Measurements from ENCODE around the gene DGUOK. TPM values are rescaled to one million over a fixed set of nuclear protein-coding genes. Genes with fewer than 3 reads are reported as not detected.
"Not testable (repeated sequence)": the region's sequence is repeated elsewhere in the genome, so short reads cannot be mapped to it uniquely, and the experiment has no call there.

DGUOK gene
- total and polyA plus RNA-seq, 2 experiments from 2014 or later: 68.4 to 287 TPM

DNA sequence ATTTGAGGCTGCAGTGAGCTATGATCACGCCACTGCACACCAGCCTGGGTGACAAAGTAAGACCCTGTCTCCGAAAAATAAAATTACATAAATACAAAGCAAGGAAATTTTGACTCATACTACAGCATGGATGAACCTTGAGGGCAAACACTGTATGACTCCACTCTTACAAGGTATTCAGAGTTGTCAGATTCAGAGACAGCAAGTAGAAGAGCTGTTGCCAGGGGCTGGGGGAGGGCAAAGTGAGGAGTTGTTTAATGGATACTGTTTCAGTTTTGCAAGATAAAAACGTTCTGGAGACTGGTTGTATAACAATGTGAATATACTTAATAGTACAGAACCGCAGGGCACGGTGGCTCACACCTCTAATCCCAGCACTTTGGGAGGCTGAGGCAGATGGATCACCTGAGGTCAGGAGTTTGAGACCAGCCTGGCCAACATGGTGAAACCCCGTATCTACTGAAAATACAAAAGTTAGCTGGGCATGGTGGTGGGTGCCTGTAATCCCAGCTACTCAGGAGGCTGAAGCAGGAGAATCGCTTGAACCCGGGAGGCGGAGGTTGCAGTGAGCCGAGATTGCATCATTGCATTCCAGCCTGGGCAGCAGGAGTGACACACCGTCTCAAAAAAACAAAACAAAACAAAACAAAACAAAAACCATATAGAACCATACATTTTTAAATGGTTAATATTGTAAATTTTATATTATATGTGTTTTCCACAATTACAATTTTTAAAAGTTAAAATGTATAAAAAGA, 38.9 kb upstream of the DGUOK start:
- not testable (repeated sequence) for H3K27ac ChIP-seq (ENCODE audit: low read depth); H3K27ac Mint-ChIP-seq; DNase-seq (ENCODE audit: low spot score); H3K9me3 Mint-ChIP-seq; H3K27me3 Mint-ChIP-seq (ENCODE audit: insufficient read depth, low read depth, poor library complexity); H3K4me3 ChIP-seq; H3K79me2 ChIP-seq (replicated peaks; ENCODE audit: insufficient read depth); H3K4me1 Mint-ChIP-seq; H3K4me3 Mint-ChIP-seq; H3K9me2 ChIP-seq (ENCODE audit: insufficient read depth); H3K36me3 ChIP-seq (ENCODE audit: insufficient read depth); H3K4me1 ChIP-seq (ENCODE audit: insufficient read depth); H3K27me3 ChIP-seq (ENCODE audit: insufficient read depth); H3K36me3 Mint-ChIP-seq (ENCODE audit: low read depth); H4K20me1 ChIP-seq (replicated peaks; ENCODE audit: insufficient read depth); H3F3A ChIP-seq (replicated peaks; ENCODE audit: low read depth); ATAC-seq
- Histone ChIP-seq H3K4me2 (0 out of 2 replicates have a peak overlapping the region, but pooled peaks have one; percentile 41), H2AFZ (peak overlapping the region; percentile 81)

DNA sequence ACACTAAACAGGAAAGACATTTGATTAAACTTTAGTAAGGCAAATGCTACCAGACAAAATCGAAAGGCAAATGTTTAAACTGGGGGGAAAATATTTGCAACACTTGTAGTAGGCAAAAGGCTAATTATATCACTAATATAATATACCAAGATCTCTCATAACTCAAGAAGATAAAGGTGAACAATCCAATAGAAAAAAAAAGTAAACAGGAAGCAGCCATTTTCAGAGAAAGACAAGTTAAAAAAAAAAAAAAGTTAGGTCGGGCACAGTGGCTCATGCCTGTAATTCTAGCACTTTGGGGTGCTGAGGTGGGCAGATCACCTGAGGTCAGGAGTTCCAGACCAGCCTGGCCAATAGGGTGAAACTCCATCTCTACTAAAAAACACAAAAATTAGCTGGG, 38.3 kb upstream of the DGUOK start:
- Histone ChIP-seq H3K79me2 (replicated peaks; ENCODE audit: insufficient read depth) (no peaks in the 10 kb centered on the region), H3K4me2 (no peak overlapping the region), H2AFZ (peak overlapping the region; percentile 16; the same call in 1 of the 2 replicates), H3K4me1 (ENCODE audit: insufficient read depth) (no peaks in the 10 kb centered on the region), H3K4me3 (no peak overlapping the region), H3K27me3 (ENCODE audit: insufficient read depth) (no peaks in the 10 kb centered on the region), H4K20me1 (replicated peaks; ENCODE audit: insufficient read depth) (no peaks in the 10 kb centered on the region), H3F3A (replicated peaks; ENCODE audit: low read depth) (no peaks in the 10 kb centered on the region), H3K36me3 (ENCODE audit: insufficient read depth) (no peaks in the 10 kb centered on the region), H3K27ac (ENCODE audit: low read depth) (no peak overlapping the region), H3K9me2 (ENCODE audit: insufficient read depth) (no peaks in the 10 kb centered on the region; the same call in 1 of the 2 replicates)
- H3K4me1 Mint-ChIP-seq: peaks cover 13% of the 10 kb centered on the region
- H3K27me3 Mint-ChIP-seq (ENCODE audit: insufficient read depth, low read depth, poor library complexity): peaks cover 1% of the 10 kb centered on the region
- ATAC-seq (no peak), DNase-seq (ENCODE audit: low spot score) (no peak)
- no peak overlapping the region for H3K27ac Mint-ChIP-seq
- no peaks in the 10 kb centered on the region for H3K36me3 Mint-ChIP-seq (ENCODE audit: low read depth)
- no peak overlapping the region for H3K4me3 Mint-ChIP-seq
- H3K9me3 Mint-ChIP-seq: no peaks in the 10 kb centered on the region
- no peak for TF ChIP-seq NANOG (IDR thresholded peaks at IDR 0.05; ENCODE audit: borderline replicate concordance)
- no peak for TF ChIP-seq POLR2AphosphoS5 (IDR thresholded peaks at IDR 0.05; ENCODE audit: low read depth)
- TF ChIP-seq ZNF114 (CRISPR knock-in tag; IDR thresholded peaks at IDR 0.05): no peak
- TF ChIP-seq JUNB (IDR thresholded peaks at IDR 0.05; ENCODE audit: unreplicated experiment): no peak
- TF ChIP-seq, protein P1, sequence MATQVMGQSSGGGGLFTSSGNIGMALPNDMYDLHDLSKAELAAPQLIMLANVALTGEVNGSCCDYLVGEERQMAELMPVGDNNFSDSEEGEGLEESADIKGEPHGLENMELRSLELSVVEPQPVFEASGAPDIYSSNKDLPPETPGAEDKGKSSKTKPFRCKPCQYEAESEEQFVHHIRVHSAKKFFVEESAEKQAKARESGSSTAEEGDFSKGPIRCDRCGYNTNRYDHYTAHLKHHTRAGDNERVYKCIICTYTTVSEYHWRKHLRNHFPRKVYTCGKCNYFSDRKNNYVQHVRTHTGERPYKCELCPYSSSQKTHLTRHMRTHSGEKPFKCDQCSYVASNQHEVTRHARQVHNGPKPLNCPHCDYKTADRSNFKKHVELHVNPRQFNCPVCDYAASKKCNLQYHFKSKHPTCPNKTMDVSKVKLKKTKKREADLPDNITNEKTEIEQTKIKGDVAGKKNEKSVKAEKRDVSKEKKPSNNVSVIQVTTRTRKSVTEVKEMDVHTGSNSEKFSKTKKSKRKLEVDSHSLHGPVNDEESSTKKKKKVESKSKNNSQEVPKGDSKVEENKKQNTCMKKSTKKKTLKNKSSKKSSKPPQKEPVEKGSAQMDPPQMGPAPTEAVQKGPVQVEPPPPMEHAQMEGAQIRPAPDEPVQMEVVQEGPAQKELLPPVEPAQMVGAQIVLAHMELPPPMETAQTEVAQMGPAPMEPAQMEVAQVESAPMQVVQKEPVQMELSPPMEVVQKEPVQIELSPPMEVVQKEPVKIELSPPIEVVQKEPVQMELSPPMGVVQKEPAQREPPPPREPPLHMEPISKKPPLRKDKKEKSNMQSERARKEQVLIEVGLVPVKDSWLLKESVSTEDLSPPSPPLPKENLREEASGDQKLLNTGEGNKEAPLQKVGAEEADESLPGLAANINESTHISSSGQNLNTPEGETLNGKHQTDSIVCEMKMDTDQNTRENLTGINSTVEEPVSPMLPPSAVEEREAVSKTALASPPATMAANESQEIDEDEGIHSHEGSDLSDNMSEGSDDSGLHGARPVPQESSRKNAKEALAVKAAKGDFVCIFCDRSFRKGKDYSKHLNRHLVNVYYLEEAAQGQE (IDR thresholded peaks at IDR 0.05; ENCODE audit: unreplicated experiment): no peak
- no peak for TF ChIP-seq EZH2phosphoT487 (IDR thresholded peaks at IDR 0.05; ENCODE audit: unreplicated experiment)
- no peak for TF ChIP-seq ZNF331 (CRISPR knock-in tag; IDR thresholded peaks at IDR 0.05; ENCODE audit: low read depth)
- TF ChIP-seq, protein P2, sequence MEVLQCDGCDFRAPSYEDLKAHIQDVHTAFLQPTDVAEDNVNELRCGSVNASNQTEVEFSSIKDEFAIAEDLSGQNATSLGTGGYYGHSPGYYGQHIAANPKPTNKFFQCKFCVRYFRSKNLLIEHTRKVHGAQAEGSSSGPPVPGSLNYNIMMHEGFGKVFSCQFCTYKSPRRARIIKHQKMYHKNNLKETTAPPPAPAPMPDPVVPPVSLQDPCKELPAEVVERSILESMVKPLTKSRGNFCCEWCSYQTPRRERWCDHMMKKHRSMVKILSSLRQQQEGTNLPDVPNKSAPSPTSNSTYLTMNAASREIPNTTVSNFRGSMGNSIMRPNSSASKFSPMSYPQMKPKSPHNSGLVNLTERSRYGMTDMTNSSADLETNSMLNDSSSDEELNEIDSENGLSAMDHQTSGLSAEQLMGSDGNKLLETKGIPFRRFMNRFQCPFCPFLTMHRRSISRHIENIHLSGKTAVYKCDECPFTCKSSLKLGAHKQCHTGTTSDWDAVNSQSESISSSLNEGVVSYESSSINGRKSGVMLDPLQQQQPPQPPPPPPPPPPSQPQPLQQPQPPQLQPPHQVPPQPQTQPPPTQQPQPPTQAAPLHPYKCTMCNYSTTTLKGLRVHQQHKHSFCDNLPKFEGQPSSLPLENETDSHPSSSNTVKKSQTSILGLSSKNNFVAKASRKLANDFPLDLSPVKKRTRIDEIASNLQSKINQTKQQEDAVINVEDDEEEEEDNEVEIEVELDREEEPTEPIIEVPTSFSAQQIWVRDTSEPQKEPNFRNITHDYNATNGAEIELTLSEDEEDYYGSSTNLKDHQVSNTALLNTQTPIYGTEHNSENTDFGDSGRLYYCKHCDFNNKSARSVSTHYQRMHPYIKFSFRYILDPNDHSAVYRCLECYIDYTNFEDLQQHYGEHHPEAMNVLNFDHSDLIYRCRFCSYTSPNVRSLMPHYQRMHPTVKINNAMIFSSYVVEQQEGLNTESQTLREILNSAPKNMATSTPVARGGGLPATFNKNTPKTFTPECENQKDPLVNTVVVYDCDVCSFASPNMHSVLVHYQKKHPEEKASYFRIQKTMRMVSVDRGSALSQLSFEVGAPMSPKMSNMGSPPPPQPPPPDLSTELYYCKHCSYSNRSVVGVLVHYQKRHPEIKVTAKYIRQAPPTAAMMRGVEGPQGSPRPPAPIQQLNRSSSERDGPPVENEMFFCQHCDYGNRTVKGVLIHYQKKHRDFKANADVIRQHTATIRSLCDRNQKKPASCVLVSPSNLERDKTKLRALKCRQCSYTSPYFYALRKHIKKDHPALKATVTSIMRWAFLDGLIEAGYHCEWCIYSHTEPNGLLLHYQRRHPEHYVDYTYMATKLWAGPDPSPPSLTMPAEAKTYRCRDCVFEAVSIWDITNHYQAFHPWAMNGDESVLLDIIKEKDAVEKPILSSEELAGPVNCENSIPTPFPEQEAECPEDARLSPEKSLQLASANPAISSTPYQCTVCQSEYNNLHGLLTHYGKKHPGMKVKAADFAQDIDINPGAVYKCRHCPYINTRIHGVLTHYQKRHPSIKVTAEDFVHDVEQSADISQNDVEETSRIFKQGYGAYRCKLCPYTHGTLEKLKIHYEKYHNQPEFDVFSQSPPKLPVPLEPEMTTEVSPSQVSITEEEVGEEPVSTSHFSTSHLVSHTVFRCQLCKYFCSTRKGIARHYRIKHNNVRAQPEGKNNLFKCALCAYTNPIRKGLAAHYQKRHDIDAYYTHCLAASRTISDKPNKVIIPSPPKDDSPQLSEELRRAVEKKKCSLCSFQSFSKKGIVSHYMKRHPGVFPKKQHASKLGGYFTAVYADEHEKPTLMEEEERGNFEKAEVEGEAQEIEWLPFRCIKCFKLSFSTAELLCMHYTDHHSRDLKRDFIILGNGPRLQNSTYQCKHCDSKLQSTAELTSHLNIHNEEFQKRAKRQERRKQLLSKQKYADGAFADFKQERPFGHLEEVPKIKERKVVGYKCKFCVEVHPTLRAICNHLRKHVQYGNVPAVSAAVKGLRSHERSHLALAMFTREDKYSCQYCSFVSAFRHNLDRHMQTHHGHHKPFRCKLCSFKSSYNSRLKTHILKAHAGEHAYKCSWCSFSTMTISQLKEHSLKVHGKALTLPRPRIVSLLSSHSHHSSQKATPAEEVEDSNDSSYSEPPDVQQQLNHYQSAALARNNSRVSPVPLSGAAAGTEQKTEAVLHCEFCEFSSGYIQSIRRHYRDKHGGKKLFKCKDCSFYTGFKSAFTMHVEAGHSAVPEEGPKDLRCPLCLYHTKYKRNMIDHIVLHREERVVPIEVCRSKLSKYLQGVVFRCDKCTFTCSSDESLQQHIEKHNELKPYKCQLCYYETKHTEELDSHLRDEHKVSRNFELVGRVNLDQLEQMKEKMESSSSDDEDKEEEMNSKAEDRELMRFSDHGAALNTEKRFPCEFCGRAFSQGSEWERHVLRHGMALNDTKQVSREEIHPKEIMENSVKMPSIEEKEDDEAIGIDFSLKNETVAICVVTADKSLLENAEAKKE (CRISPR knock-in tag; IDR thresholded peaks at IDR 0.05): no peak
- TF ChIP-seq EZH2 (IDR thresholded peaks at IDR 0.05; ENCODE audit: low read depth, unreplicated experiment): no peak

All from GM23338 (cell line).